GM18517 (cell line): Measurements from ENCODE around the gene NT5DC1.
A peak's percentile ranks its signal among the peaks of the same experiment; 100 is the strongest.
"Not testable (repeated sequence)": the region's sequence is repeated elsewhere in the genome, so short reads cannot be mapped to it uniquely, and the experiment has no call there.

Experiments used
- ATAC-seq: cut with Tn5 transposase; IDR thresholded peaks from one replicate; pipeline ENCODE4 v1.9.1; 2021; ENCODE audit warnings: mild to moderate bottlenecking, moderate library complexity; ENCODE audit not compliant: unreplicated experiment

NT5DC1 gene

GRCh38 chr6:116271149-116271708, 170.6 kb downstream of the NT5DC1 start:
- ATAC-seq: no peak

GRCh38 chr6:116277124-116277523, 176.5 kb downstream of the NT5DC1 start:
- ATAC-seq: no peak

- ATAC-seq: no peak
Observed at GRCh38 chr6:116278481-116278829, 177.8 kb downstream of the NT5DC1 start.

GRCh38 chr6:116278854-116279231, 178.2 kb downstream of the NT5DC1 start:
- no peak for ATAC-seq

- peak; percentile 97 for ATAC-seq
Observed at GRCh38 chr6:116279232-116280160, 178.8 kb downstream of the NT5DC1 start, which contains the start of gene TSPYL1. TSPYL1 (minus strand) TSS chr6:116279930; CDS start chr6:116279830, 100 bp downstream.

- ATAC-seq: no peak
Observed at GRCh38 chr6:116280161-116280932, 179.7 kb downstream of the NT5DC1 start.

GRCh38 chr6:116280933-116281316, 180.3 kb downstream of the NT5DC1 start:
- ATAC-seq: no peak

- no peak for ATAC-seq
Observed at GRCh38 chr6:116282698-116283097, 182.0 kb downstream of the NT5DC1 start.

GRCh38 chr6:116283191-116283590, 182.5 kb downstream of the NT5DC1 start:
- ATAC-seq: no peak

- ATAC-seq: not testable (repeated sequence)
Observed at GRCh38 chr6:116284984-116285383, 184.3 kb downstream of the NT5DC1 start.

GRCh38 chr6:116286773-116287358, 186.2 kb downstream of the NT5DC1 start:
- no peak for ATAC-seq

GRCh38 chr6:116287689-116288282, 187.1 kb downstream of the NT5DC1 start:
- no peak for ATAC-seq

- ATAC-seq: no peak
Observed at GRCh38 chr6:116289876-116290275, 189.2 kb downstream of the NT5DC1 start.

GRCh38 chr6:116290799-116291198, 190.1 kb downstream of the NT5DC1 start:
- ATAC-seq: no peak

GRCh38 chr6:116291701-116292396, 191.2 kb downstream of the NT5DC1 start:
- ATAC-seq: no peak

GRCh38 chr6:116292553-116292952, 191.9 kb downstream of the NT5DC1 start:
- ATAC-seq: no peak

GRCh38 chr6:116298273-116298672, 197.6 kb downstream of the NT5DC1 start:
- no peak for ATAC-seq

- peak; percentile 81 for ATAC-seq
Observed at GRCh38 chr6:116298973-116299372, 198.3 kb downstream of the NT5DC1 start.
